Vagina (tissue), 2 donors: ENCODE results near the gene URM1.

ENCODE experiments used
- CTCF ChIP-seq, 3 experiments: fragments of 450-650 bp in 2 of 3; fragments of 200-600 bp in 1 of 3; sonication (generic) in 1 of 3; IDR thresholded peaks; one replicate each; pipeline ENCODE4 v1.5.1; 2017 to 2019; ENCODE audit warnings: antibody characterized with exemption in 3 of 3, mild to moderate bottlenecking in 2 of 3, moderate library complexity in 2 of 3
- POLR2AphosphoS5 ChIP-seq, 2 donors: sonication (generic); formaldehyde crosslinking; IDR thresholded peaks; one replicate each; pipeline ENCODE4 v1.9.0; 2017; ENCODE audit warnings: antibody characterized with exemption in 2 of 2, mild to moderate bottlenecking in 2 of 2, low read depth in 1 of 2; ENCODE audit not compliant: insufficient read depth in 1 of 2

DNA sequence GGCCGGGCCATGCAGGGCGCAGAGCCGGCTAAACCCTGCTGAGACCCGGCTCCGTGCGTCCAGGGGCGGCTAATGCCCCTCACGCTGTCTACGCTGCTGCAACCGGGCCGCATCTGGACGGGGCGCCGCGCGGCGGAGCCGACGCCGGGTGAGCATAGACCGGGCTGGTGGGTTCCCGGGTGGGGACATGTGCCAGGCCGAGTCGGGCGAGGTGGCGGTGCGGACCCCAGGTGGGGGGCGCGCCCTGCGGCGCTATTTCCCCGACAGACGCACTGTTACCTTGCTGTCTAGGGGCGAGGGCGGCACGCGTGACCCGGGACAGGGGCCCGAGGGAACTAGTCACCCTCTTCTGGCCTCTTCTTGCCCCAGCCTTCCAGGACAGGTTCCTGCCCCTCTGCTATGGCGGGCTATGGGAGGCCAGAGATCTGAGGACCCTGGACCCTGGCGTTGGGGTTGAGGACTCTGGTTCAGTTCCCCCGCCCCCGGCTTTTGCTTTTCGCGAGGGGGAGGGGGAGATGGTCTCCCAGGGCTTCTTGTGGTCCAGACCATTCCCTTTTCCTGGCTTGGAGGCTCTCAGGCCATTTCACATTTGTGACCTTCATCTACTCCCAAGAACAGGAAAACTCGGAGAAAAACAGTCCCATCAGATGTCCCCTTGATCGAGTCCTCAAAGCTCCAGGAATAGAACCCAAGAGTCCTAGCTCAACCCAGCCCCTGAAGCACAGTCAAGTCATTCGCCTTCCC is 30.3 kb upstream of the URM1 start:
- no peak for TF ChIP-seq CTCF (IDR thresholded peaks at IDR 0.05)
- TF ChIP-seq POLR2AphosphoS5 (IDR thresholded peaks at IDR 0.05; ENCODE audit: insufficient read depth in 1 of 2, low read depth in 1 of 2) = no peak
